ENCODE data around the gene HSPB1.
"Not testable (repeated sequence)": the region's sequence is repeated elsewhere in the genome, so short reads cannot be mapped to it uniquely, and the experiment has no call there.

DNA sequence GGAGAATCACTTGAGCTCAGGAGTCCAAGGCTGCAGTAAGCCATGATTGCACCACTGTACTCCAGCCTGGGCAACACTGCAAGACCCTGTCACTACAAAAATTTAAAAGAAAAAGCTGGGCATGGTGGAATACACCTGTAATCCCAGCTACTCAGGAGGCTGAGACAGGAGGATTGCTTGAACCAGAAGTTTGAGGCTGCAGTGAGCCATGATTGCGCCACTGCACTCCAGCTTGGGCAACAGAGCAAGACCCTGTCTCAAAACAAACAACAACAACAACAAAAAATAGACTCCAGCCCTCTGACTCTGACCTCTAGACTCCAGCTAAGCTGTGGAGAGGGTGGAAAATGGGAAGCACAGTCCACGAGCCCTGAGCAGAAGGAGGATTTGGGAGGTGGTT, 31.1 kb upstream of the HSPB1 start:
- TF ChIP-seq, protein P1, sequence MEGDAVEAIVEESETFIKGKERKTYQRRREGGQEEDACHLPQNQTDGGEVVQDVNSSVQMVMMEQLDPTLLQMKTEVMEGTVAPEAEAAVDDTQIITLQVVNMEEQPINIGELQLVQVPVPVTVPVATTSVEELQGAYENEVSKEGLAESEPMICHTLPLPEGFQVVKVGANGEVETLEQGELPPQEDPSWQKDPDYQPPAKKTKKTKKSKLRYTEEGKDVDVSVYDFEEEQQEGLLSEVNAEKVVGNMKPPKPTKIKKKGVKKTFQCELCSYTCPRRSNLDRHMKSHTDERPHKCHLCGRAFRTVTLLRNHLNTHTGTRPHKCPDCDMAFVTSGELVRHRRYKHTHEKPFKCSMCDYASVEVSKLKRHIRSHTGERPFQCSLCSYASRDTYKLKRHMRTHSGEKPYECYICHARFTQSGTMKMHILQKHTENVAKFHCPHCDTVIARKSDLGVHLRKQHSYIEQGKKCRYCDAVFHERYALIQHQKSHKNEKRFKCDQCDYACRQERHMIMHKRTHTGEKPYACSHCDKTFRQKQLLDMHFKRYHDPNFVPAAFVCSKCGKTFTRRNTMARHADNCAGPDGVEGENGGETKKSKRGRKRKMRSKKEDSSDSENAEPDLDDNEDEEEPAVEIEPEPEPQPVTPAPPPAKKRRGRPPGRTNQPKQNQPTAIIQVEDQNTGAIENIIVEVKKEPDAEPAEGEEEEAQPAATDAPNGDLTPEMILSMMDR (IDR thresholded peaks at IDR 0.05; ENCODE audit: low read depth, low read length) = not testable (repeated sequence)
- TF ChIP-seq EZH2phosphoT487 (IDR thresholded peaks at IDR 0.05; ENCODE audit: low read depth) = not testable (repeated sequence)
